ENCODE results near the gene AAK1. TPM values are rescaled to one million over a fixed set of nuclear protein-coding genes. Genes with fewer than 3 reads are reported as not detected.

AAK1 gene
- total and polyA plus RNA-seq, 2 of the 13 experiments (the other 11 are each of a cell fraction or from before 2014, with no cell fraction given): 9.8 to 10.3 TPM

DNA sequence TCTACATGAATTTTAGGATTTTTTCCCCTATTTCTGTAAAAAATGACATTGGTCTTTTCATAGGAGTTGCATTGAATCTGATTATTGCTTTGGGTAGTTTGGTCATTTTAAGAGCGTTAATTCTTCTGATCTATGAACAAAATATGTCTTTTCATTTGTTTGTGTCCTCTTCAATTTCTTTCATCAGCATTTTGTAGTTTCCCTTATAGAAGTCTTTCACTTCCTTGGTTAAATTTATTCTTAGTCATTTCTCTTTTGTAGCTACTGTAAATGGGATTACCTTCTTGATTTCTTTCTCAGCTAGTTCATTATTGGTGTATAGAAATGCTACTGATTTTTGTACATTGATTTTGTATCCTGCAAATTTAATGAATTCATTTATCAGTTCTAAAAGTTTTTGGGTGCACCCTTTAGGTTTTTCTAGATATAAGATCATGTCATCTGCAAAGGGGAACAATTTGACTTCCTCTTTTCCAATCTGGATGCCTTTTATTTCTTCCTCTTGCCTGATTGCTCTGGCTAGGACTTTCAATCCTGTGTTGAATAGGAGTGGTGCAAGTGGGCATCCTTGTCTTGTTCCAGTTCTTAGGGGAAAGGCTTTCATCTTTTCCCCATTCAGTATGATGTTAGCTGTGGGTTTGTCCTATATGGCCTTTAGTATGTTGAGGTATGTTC lies 36.6 kb upstream of the AAK1 start:
- no peak overlapping the region for H3K9ac ChIP-seq (ENCODE audit: insufficient read depth, low read depth, low read length)
- no peak for FAIRE-seq
- CTCF ChIA-PET (ENCODE audit: low intra/inter-chr PET ratio, low total read pairs): no interaction called here
- in situ Hi-C loops (cut with HindIII; ENCODE audit: extremely low pct_ligation_motif_present, low pct_unique_long_range_greater_than_20kb): no loop called here
- no peak overlapping the region for H3K4me2 ChIP-seq (ENCODE audit: low read depth, low read length)
- WGBS (ENCODE audit: low lambda C conversion rate): 42% methylated on average over 1 of the region's 1 CpG
- no peaks in the 10 kb centered on the region for H3K36me3 ChIP-seq (replicated peaks in 1 of 2; ENCODE audit: control insufficient read depth in 1 of 2, insufficient read depth in 2 of 2, low read length in 2 of 2)
- H3K27ac ChIP-seq (ENCODE audit: extremely low read length, insufficient read depth, low read length): no peak overlapping the region
- no peak for TF ChIP-seq SALL2 (CRISPR knock-in tag; IDR thresholded peaks at IDR 0.05)
- TF ChIP-seq ELF3 (CRISPR knock-in tag; IDR thresholded peaks at IDR 0.05): no peak
- POLR2A ChIA-PET: no interaction called here
- peaks cover 32% of the 10 kb centered on the region for H3K4me1 ChIP-seq (ENCODE audit: insufficient read depth, low read length)
- H3K4me3 ChIP-seq (replicated peaks in 1 of 3; ENCODE audit: insufficient read depth in 1 of 3, low read depth in 2 of 3, low read length in 3 of 3): no peak overlapping the region
- H3K9me3 ChIP-seq (ENCODE audit: low read length): no peaks in the 10 kb centered on the region
- H2AFZ ChIP-seq (ENCODE audit: low read length): no peak overlapping the region
- no peaks in the 10 kb centered on the region for H3K79me2 ChIP-seq (ENCODE audit: insufficient read depth, low read length)
- ATAC-seq: no peak
- no peak for DNase-seq (ENCODE audit: low spot score)
- intact Hi-C loops (cut with micrococcal nuclease; ENCODE audit: unreplicated experiment): no loop called here
- no peaks in the 10 kb centered on the region for H4K20me1 ChIP-seq (ENCODE audit: insufficient read depth, low read length)
- H3K27me3 ChIP-seq (ENCODE audit: control insufficient read depth in 1 of 2, insufficient read depth in 2 of 2, low read length in 2 of 2): peaks cover 0 to 7% of the 10 kb centered on the region in 2 experiments; a peak in 3 of 5 replicates
- BruUV-seq (replicated peaks): no TSS peak

DNA sequence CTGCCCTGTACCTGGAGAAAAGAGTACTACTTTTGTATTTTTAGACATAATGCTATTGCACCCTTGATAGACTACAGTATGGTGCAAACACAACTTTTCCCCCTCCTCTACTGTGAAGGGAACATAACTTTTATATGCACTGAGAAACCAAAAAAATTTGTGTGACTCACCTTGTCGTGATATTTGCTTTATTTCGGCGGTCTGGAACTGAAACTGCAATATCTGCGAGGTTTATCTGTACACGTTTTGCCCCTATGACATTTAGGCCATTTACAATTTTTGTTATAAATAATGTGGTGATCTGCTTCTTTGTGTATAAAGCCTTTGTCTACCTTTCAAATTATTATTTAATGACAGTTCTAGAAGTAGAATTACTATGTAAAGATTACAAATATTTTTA lies 34.4 kb upstream of the AAK1 start:
- no peaks in the 10 kb centered on the region for H3K36me3 ChIP-seq (replicated peaks in 1 of 2; ENCODE audit: control insufficient read depth in 1 of 2, insufficient read depth in 2 of 2, low read length in 2 of 2)
- H2AFZ ChIP-seq (ENCODE audit: low read length): no peak overlapping the region
- no peak overlapping the region for H3K4me3 ChIP-seq (replicated peaks in 1 of 3; ENCODE audit: insufficient read depth in 1 of 3, low read depth in 2 of 3, low read length in 3 of 3)
- in situ Hi-C loops (cut with HindIII; ENCODE audit: extremely low pct_ligation_motif_present, low pct_unique_long_range_greater_than_20kb) (no loop called here), intact Hi-C loops (cut with micrococcal nuclease; ENCODE audit: unreplicated experiment) (no loop called here)
- DNase-seq (ENCODE audit: low spot score) (no peak), FAIRE-seq (no peak), ATAC-seq (no peak)
- H3K9me3 ChIP-seq (ENCODE audit: low read length): no peaks in the 10 kb centered on the region
- no peak overlapping the region for H3K4me2 ChIP-seq (ENCODE audit: low read depth, low read length)
- H3K4me1 ChIP-seq (ENCODE audit: insufficient read depth, low read length): peaks cover 21% of the 10 kb centered on the region
- no peak for TF ChIP-seq MAFG (CRISPR knock-in tag; IDR thresholded peaks at IDR 0.05)
- H3K27me3 ChIP-seq (ENCODE audit: control insufficient read depth in 1 of 2, insufficient read depth in 2 of 2, low read length in 2 of 2): no peaks in the 10 kb centered on the region; a peak in 1 of 5 replicates
- no TSS peak for BruUV-seq (replicated peaks)
- no peaks in the 10 kb centered on the region for H4K20me1 ChIP-seq (ENCODE audit: insufficient read depth, low read length)
- 45% methylated on average over 5 of the region's 5 CpGs for WGBS (ENCODE audit: low lambda C conversion rate)
- H3K79me2 ChIP-seq (ENCODE audit: insufficient read depth, low read length): no peaks in the 10 kb centered on the region
- ChIA-PET POLR2A (no interaction called here), CTCF (ENCODE audit: low intra/inter-chr PET ratio, low total read pairs) (no interaction called here)
- no peak overlapping the region for H3K27ac ChIP-seq (ENCODE audit: extremely low read length, insufficient read depth, low read length)
- no peak overlapping the region for H3K9ac ChIP-seq (ENCODE audit: insufficient read depth, low read depth, low read length)
